HepG2 (cell line): ENCODE measurements around the gene ATG4D. TPM values are rescaled to one million over a fixed set of nuclear protein-coding genes. Genes with fewer than 3 reads are reported as not detected.

Experiments used
- ATAD3A ChIP-seq: sonication (generic); formaldehyde crosslinking; IDR thresholded peaks from 2 replicates; pipeline ENCODE4 v1.4.0; 2020; ENCODE audit warnings: missing genetic modification reagents
- FOSL2 ChIP-seq: sonication (generic); formaldehyde crosslinking; IDR thresholded peaks from 2 replicates; pipeline ENCODE4 v1.4.0; 2020; ENCODE audit warnings: missing genetic modification reagents
- HOXA9 ChIP-seq: sonication (generic); formaldehyde crosslinking; IDR thresholded peaks from 2 replicates; pipeline ENCODE4 v1.8.1; 2022; ENCODE audit warnings: missing genetic modification reagents, mild to moderate bottlenecking, moderate library complexity, borderline replicate concordance
- PHF21A ChIP-seq: sonication (generic); formaldehyde crosslinking; IDR thresholded peaks from 2 replicates; pipeline ENCODE4 v1.5.0; 2020; ENCODE audit warnings: mild to moderate bottlenecking, missing genetic modification reagents
- RAD21 ChIP-seq: fragments of 450-650 bp; formaldehyde crosslinking; IDR thresholded peaks from 2 replicates; pipeline ENCODE4 v1.5.0; 2020; ENCODE audit warnings: mild to moderate bottlenecking
- SRSF1 ChIP-seq: fragments of 200-400 bp; formaldehyde crosslinking; optimal IDR thresholded peaks from 2 replicates; pipeline ENCODE3; 2017; ENCODE audit warnings: mild to moderate bottlenecking, low read depth, low read length, moderate library complexity
- TAF15 ChIP-seq: fragments of 200-400 bp; formaldehyde crosslinking; IDR thresholded peaks from one replicate; pipeline ENCODE4 v1.6.1; 2018; ENCODE audit warnings: mild to moderate bottlenecking, low read depth, low read length; ENCODE audit not compliant: poor library complexity, severe bottlenecking
- TARDBP ChIP-seq: sonication (generic); formaldehyde crosslinking; IDR thresholded peaks from 2 replicates; pipeline ENCODE4 v1.8.0; 2022; ENCODE audit warnings: mild to moderate bottlenecking, missing genetic modification reagents
- TCF12 ChIP-seq, 2 experiments: fragments of 450-650 bp in 1 of 2; sonication (generic) in 1 of 2; formaldehyde crosslinking in 1 of 2; IDR thresholded peaks; 2 replicates each; pipeline versions ENCODE4 v1.6.1 to v1.8.0; 2017 to 2022; ENCODE audit warnings: antibody characterized with exemption in 1 of 2, mild to moderate bottlenecking in 1 of 2, missing genetic modification reagents in 1 of 2, moderate library complexity in 1 of 2
- ZBTB2 ChIP-seq: sonication (generic); formaldehyde crosslinking; IDR thresholded peaks from 2 replicates; pipeline ENCODE4 v1.8.0; 2022; ENCODE audit warnings: low read depth, missing genetic modification reagents
- ZHX1 ChIP-seq: sonication (generic); formaldehyde crosslinking; IDR thresholded peaks from 2 replicates; pipeline ENCODE4 v1.8.1; 2022; ENCODE audit warnings: low read depth, mild to moderate bottlenecking, missing genetic modification reagents
- ZNF678 ChIP-seq: sonication (generic); formaldehyde crosslinking; IDR thresholded peaks from 2 replicates; pipeline ENCODE4 v1.4.0; 2020; ENCODE audit warnings: mild to moderate bottlenecking, missing genetic modification reagents
- ZNF691 ChIP-seq: sonication (generic); formaldehyde crosslinking; IDR thresholded peaks from 2 replicates; pipeline ENCODE4 v1.4.0; 2020; ENCODE audit warnings: missing genetic modification reagents, low read depth, mild to moderate bottlenecking, borderline replicate concordance
- polyA plus RNA-seq, 8 experiments: library from polyadenylated mRNA; depleted of rRNA in 3 of 8; stranded (reverse) in 7 of 8; unstranded in 1 of 8; fragments of >200 nt; fragmentation: Illumina TruSeq in 4 of 8; extraction: Trizol in 4 of 8; gene quantifications; 2 replicates each; pipeline versions ENCODE4 v1.2.1 to v1.2.3, GENCODE V29; 2011 to 2016; ENCODE audit warnings: low read depth in 4 of 8, missing spikeins in 1 of 8, mixed read lengths in 1 of 8; ENCODE audit not compliant: insufficient read depth in 1 of 8
- total RNA-seq, 5 experiments: library from RNA; depleted of rRNA; stranded (reverse); fragments of >200 nt; fragmentation: Illumina TruSeq; extraction: Trizol; gene quantifications; 2 replicates each; pipeline ENCODE4 v1.2.3, GENCODE V29; 2016; ENCODE audit warnings: low read depth in 1 of 5
- TF ChIP-seq, protein P1 (sequence below), 2 experiments: sonication (generic) in 1 of 2; formaldehyde crosslinking in 1 of 2; IDR thresholded peaks; 2 replicates each; pipeline versions ENCODE4 v1.5.1 to v1.6.1; 2011 to 2020; ENCODE audit warnings: borderline replicate concordance in 1 of 2, low read depth in 1 of 2, low read length in 1 of 2, mild to moderate bottlenecking in 1 of 2, missing genetic modification reagents in 1 of 2, moderate library complexity in 1 of 2
- TF ChIP-seq, protein P2 (sequence below): sonication (generic); formaldehyde crosslinking; IDR thresholded peaks from 2 replicates; pipeline ENCODE4 v1.5.1; 2020; ENCODE audit warnings: mild to moderate bottlenecking, moderate library complexity, missing genetic modification reagents

Gene ATG4D
- total and polyA plus RNA-seq, 2 of the 13 experiments (the other 11 are each of a cell fraction or from before 2014, with no cell fraction given) = 17.8 to 19.0 TPM

GRCh38 chr19:10580979-10581631 lies 37.4 kb downstream of the ATG4D start (continued):
- TF ChIP-seq SRSF1 (no peak), ZHX1 (CRISPR knock-in tag) (no peak), TAF15 (no peak), ZNF691 (no peak), ZNF678 (no peak), TARDBP (CRISPR knock-in tag) (0 out of 2 replicates have a peak, but pooled peaks have one; percentile 42), PHF21A (CRISPR knock-in tag) (peak; percentile 51; the same call in 1 of the 2 replicates), HOXA9 (CRISPR knock-in tag) (no peak), RAD21 (peak; percentile 96), ATAD3A (no peak), TCF12 (IDR thresholded peaks at IDR 0.05) (no peak), TCF12 (CRISPR knock-in tag; IDR thresholded peaks at IDR 0.05) (no peak), ZBTB2 (CRISPR knock-in tag) (no peak), FOSL2 (CRISPR knock-in tag) (no peak; the same call in 1 of the 2 replicates)
- TF ChIP-seq, protein P1, sequence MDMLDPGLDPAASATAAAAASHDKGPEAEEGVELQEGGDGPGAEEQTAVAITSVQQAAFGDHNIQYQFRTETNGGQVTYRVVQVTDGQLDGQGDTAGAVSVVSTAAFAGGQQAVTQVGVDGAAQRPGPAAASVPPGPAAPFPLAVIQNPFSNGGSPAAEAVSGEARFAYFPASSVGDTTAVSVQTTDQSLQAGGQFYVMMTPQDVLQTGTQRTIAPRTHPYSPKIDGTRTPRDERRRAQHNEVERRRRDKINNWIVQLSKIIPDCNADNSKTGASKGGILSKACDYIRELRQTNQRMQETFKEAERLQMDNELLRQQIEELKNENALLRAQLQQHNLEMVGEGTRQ (IDR thresholded peaks at IDR 0.05; ENCODE audit: low read depth, low read length) = no peak
- TF ChIP-seq, protein P1 (CRISPR knock-in tag; IDR thresholded peaks at IDR 0.05; ENCODE audit: borderline replicate concordance) = no peak
- TF ChIP-seq, protein P2, sequence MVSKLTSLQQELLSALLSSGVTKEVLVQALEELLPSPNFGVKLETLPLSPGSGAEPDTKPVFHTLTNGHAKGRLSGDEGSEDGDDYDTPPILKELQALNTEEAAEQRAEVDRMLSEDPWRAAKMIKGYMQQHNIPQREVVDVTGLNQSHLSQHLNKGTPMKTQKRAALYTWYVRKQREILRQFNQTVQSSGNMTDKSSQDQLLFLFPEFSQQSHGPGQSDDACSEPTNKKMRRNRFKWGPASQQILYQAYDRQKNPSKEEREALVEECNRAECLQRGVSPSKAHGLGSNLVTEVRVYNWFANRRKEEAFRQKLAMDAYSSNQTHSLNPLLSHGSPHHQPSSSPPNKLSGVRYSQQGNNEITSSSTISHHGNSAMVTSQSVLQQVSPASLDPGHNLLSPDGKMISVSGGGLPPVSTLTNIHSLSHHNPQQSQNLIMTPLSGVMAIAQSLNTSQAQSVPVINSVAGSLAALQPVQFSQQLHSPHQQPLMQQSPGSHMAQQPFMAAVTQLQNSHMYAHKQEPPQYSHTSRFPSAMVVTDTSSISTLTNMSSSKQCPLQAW = peak; percentile 80
